B cell (primary cell): ENCODE results near the gene CERS1.

ENCODE experiments used
- CTCF ChIP-seq: fragments of 200-600 bp; IDR thresholded peaks from one replicate; pipeline ENCODE4 v1.8.0; 2022; ENCODE audit warnings: antibody characterized with exemption, mild to moderate bottlenecking
- EZH2 ChIP-seq: IDR thresholded peaks from 2 replicates; pipeline ENCODE4 v1.6.1; 2012; ENCODE audit warnings: borderline replicate concordance, low read depth, mild to moderate bottlenecking, moderate library complexity, low read length; ENCODE audit not compliant: insufficient read depth, poor library complexity, severe bottlenecking

GRCh38 chr19:18831524-18832305 is 64.2 kb downstream of the CERS1 start, which contains the start of gene UPF1:
- TF ChIP-seq CTCF (no peak), EZH2 (no peak)
